Hepatocyte (in vitro differentiated cells): Measurements from ENCODE around the gene PTCD2.

Source experiments
- CTCF ChIP-seq: fragments of 200-600 bp; sonication (generic); IDR thresholded peaks from 2 replicates; pipeline ENCODE4 v1.5.1; 2016; ENCODE audit warnings: antibody characterized with exemption, mild to moderate bottlenecking; ENCODE audit not compliant: poor library complexity
- EZH2 ChIP-seq: fragments of 200-600 bp; sonication (generic); IDR thresholded peaks from 2 replicates; pipeline ENCODE4 v1.6.1; 2016; ENCODE audit warnings: antibody characterized with exemption, mild to moderate bottlenecking, borderline replicate concordance
- EZH2phosphoT487 ChIP-seq: fragments of 200-600 bp; sonication (generic); IDR thresholded peaks from one replicate; pipeline ENCODE4 v1.6.1; 2018; ENCODE audit warnings: antibody characterized with exemption, mild to moderate bottlenecking, low read depth, moderate library complexity; ENCODE audit not compliant: unreplicated experiment, severe bottlenecking

- no peak for TF ChIP-seq CTCF
- TF ChIP-seq EZH2phosphoT487 = no peak
- no peak for TF ChIP-seq EZH2
These were observed 92.3 kb downstream of the PTCD2 start for GRCh38 chr5:72412283-72413055.
